Endothelial cell of umbilical vein (primary cell): ENCODE measurements around the gene OPRL1. TPM values are rescaled to one million over a fixed set of nuclear protein-coding genes. Genes with fewer than 3 reads are reported as not detected.

ENCODE experiments used
- BruUV-seq: library from RNA; stranded (reverse); fragments of 400-500 nt; replicated peaks from 2 replicates; lab custom pipeline; 2021; lab: Mats Ljungman, UMichigan
- CTCF ChIA-PET: fragments of 300-600, 350-600 bp; sonication (Branson Sonifier 250); formaldehyde crosslinking; loops from one replicate; lab custom pipeline; 2021; ENCODE audit warnings: antibody characterized with exemption, inconsistent platforms; lab: Charles Lee
- POLR2A ChIA-PET: fragments of 300-600, 350-600 bp; sonication (Branson Sonifier 250); formaldehyde crosslinking; loops from one replicate; lab custom pipeline; 2021; ENCODE audit warnings: antibody characterized with exemption, inconsistent platforms; lab: Charles Lee
- DNase-seq: peaks from one replicate; pipeline ENCODE4 v3.0.0-alpha.2; 2011; ENCODE audit warnings: low read depth, low spot score
- FAIRE-seq: peaks from 2 replicates; lab custom pipeline; 2011; peaks lifted over from hg19 to GRCh38; lab: Jason Lieb, UNC
- H2AFZ ChIP-seq: 2 replicates; pipeline ENCODE4 v1.6.0; 2012; ENCODE audit warnings: low read depth, low read length, control low read depth, inconsistent platforms
- H3K27ac ChIP-seq: 2 replicates; pipeline ENCODE4 v1.5.1; 2011; ENCODE audit warnings: low read depth, mild to moderate bottlenecking, control low read depth, low read length, moderate library complexity; ENCODE audit not compliant: insufficient read depth
- H3K27me3 ChIP-seq, 2 experiments: 2 replicates each; pipeline versions ENCODE4 v1.6.0 to v1.6.1; 2011; ENCODE audit warnings: low read length in 2 of 2, mixed read lengths in 1 of 2; ENCODE audit not compliant: control insufficient read depth in 2 of 2, insufficient read depth in 2 of 2
- H3K36me3 ChIP-seq, 2 experiments: 2 replicates in 1 of 2; 3 replicates in 1 of 2; pipeline ENCODE4 v1.5.1; 2011; ENCODE audit warnings: low read length in 2 of 2, mild to moderate bottlenecking in 1 of 2, moderate library complexity in 1 of 2; ENCODE audit not compliant: control insufficient read depth in 2 of 2, insufficient read depth in 2 of 2; ENCODE audit errors: extremely low read depth in 1 of 2
- H3K4me1 ChIP-seq: 3 replicates; pipeline ENCODE4 v1.5.1; 2011; ENCODE audit warnings: mild to moderate bottlenecking, low read length; ENCODE audit not compliant: control insufficient read depth, insufficient read depth; ENCODE audit errors: extremely low read depth
- H3K4me2 ChIP-seq: 2 replicates; pipeline ENCODE4 v1.6.1; 2011; ENCODE audit warnings: low read length, control low read depth, mixed read lengths; ENCODE audit not compliant: insufficient read depth
- H3K4me3 ChIP-seq, 3 experiments: fragments of 200-600 bp in 1 of 3; sonication (generic), shearing (Covaris generic) in 1 of 3; replicated peaks in 1 of 3; 2 replicates each; pipeline ENCODE4 v1.5.1; 2011 to 2016; ENCODE audit warnings: control low read depth in 3 of 3, low read length in 3 of 3, mild to moderate bottlenecking in 2 of 3, inconsistent platforms in 1 of 3, low read depth in 1 of 3, moderate library complexity in 1 of 3; ENCODE audit not compliant: insufficient read depth in 1 of 3
- H3K79me2 ChIP-seq: 2 replicates; pipeline ENCODE4 v1.6.0; 2012; ENCODE audit warnings: low read length, inconsistent platforms; ENCODE audit not compliant: control insufficient read depth, insufficient read depth
- H3K9ac ChIP-seq: replicated peaks from 2 replicates; pipeline ENCODE3; 2011; ENCODE audit warnings: low read length, control low read depth; ENCODE audit not compliant: insufficient read depth; ENCODE audit errors: extremely low read depth
- H3K9me1 ChIP-seq: replicated peaks from 3 replicates; pipeline ENCODE4 v1.6.0; 2011; ENCODE audit warnings: mild to moderate bottlenecking, low read length; ENCODE audit not compliant: control insufficient read depth, insufficient read depth; ENCODE audit errors: extremely low read depth
- H3K9me3 ChIP-seq: replicated peaks from 2 replicates; pipeline ENCODE4 v1.5.1; 2012; ENCODE audit warnings: low read length, inconsistent platforms; ENCODE audit not compliant: control insufficient read depth, insufficient read depth
- H4K20me1 ChIP-seq: replicated peaks from 2 replicates; pipeline ENCODE3; 2011; ENCODE audit warnings: mild to moderate bottlenecking, low read length; ENCODE audit not compliant: control insufficient read depth, insufficient read depth; ENCODE audit errors: extremely low read depth
- EZH2 ChIP-seq: IDR thresholded peaks from 2 replicates; pipeline ENCODE4 v1.6.1; 2012; ENCODE audit warnings: borderline replicate concordance, low read depth, mild to moderate bottlenecking, moderate library complexity, low read length, inconsistent platforms; ENCODE audit not compliant: severe bottlenecking
- FOS ChIP-seq: IDR thresholded peaks from 2 replicates; pipeline ENCODE4 v1.6.1; 2011; ENCODE audit warnings: mild to moderate bottlenecking, low read length, moderate library complexity, borderline replicate concordance; ENCODE audit not compliant: insufficient read depth
- GATA2 ChIP-seq: IDR thresholded peaks from 2 replicates; pipeline ENCODE4 v1.7.0; 2011; ENCODE audit warnings: low read depth, mild to moderate bottlenecking, moderate library complexity, mixed read lengths, low read length; ENCODE audit not compliant: insufficient read length, insufficient read depth
- JUN ChIP-seq: IDR thresholded peaks from 2 replicates; pipeline ENCODE4 v1.6.1; 2011; ENCODE audit warnings: borderline replicate concordance, low read depth; ENCODE audit not compliant: insufficient read length, insufficient read depth
- MYC ChIP-seq: IDR thresholded peaks from one replicate; pipeline ENCODE4 v1.6.1; 2011; ENCODE audit warnings: mild to moderate bottlenecking, low read depth, low read length
- POLR2A ChIP-seq: IDR thresholded peaks from 2 replicates; pipeline ENCODE4 v1.6.1; 2012; ENCODE audit warnings: low read depth, mild to moderate bottlenecking, control low read depth, low read length
- POLR2AphosphoS5 ChIP-seq: IDR thresholded peaks from 2 replicates; pipeline ENCODE4 v1.6.1; 2012; ENCODE audit warnings: low read depth, mild to moderate bottlenecking, control low read depth, low read length, moderate library complexity; ENCODE audit not compliant: insufficient read depth
- dilution Hi-C: fragments of 300-500 bp; cut with MboI; formaldehyde crosslinking; loops from one replicate; pipeline ENCODE4 v1.15.0; 2019; ENCODE audit warnings: low sequenced_read_pairs; ENCODE audit not compliant: extremely low pct_ligation_motif_present
- intact Hi-C: fragments of 100-400 bp; cut with micrococcal nuclease; formaldehyde crosslinking; loops from one replicate; pipeline ENCODE4 v1.10.0; 2022
- polyA plus RNA-seq, 4 experiments: library from polyadenylated mRNA; depleted of rRNA in 3 of 4; stranded (reverse) in 3 of 4; unstranded in 1 of 4; fragments of >200 nt; gene quantifications; 2 replicates each; pipeline versions ENCODE4 v1.2.1 to v1.2.3, GENCODE V29; 2011 to 2012; ENCODE audit warnings: missing spikeins in 1 of 4
- total RNA-seq: library from RNA; stranded (reverse); gene quantifications from 2 replicates; pipeline ENCODE4 v1.2.3, GENCODE V29; 2021
- TF ChIP-seq, protein P1 (sequence below): IDR thresholded peaks from 2 replicates; pipeline ENCODE4 v1.6.1; 2011; ENCODE audit not compliant: insufficient read depth, insufficient read length
- TF ChIP-seq, protein P2 (sequence below), 2 donors: IDR thresholded peaks; 1 replicate in 1 of 2; 2 replicates in 1 of 2; pipeline ENCODE4 v1.5.1; 2011; ENCODE audit warnings: low read length in 2 of 2, mild to moderate bottlenecking in 2 of 2, moderate library complexity in 2 of 2, control low read depth in 1 of 2, inconsistent platforms in 1 of 2, low read depth in 1 of 2; ENCODE audit not compliant: insufficient read depth in 1 of 2; ENCODE audit errors: extremely low read depth in 1 of 2

Gene OPRL1
- total and polyA plus RNA-seq, 2 donors (not counting 3 experiments of a cell fraction or from before 2014, with no cell fraction given) = 1.9 to 2.0 TPM

DNA sequence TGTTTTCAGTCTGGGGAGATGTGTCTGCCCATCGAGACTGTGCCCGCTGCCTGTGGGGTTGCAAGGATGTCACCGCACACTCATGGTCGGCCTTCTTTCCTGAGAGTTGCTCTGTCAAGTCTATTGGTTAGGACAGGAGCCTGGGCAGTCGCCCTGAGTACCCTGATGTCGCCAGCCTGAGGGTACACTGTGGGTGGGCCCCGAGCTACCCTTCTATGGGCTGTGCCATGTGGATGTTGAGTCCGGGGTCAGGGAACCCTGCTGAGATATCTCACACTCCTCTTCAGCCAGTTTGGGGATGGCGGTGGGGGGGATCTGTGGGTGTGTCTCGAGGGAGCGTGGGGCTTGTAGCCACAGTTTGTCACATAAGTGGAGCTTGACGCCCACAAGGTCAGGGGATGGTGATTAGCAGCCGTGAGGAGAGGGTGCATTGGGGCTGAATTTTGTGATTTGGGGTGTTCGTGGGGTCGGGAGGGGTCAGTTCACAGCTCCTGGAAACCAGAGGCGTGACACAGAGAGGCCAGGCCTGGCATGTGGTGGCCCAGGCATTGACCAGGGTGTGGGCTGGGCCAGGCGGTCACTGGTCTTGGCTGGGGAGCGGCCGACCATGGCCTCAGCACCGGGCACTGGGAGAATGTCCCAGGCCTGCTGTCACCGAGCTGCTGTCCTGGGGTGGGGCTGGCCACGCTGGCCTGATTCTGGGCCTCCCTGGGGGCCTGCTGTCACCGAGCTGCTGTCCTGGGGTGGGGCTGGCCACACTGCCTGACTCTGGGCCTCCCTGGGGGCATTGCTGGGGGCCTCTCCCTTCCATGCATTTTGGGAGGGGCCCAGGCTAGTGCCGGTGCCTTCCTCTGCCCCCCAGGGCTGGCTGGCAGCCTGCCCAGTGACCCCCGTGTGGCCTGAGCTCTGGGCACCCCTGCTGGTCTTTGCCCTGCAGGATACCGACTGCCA lies 29.1 kb downstream of the OPRL1 start:
- Histone ChIP-seq H3K9me3 (no peaks in the 10 kb centered on the region), H3K4me2 (no peak overlapping the region), H3K9me1 (no peaks in the 10 kb centered on the region), H3K9ac (no peak overlapping the region), H3K36me3 (no peaks in the 10 kb centered on the region), H3K4me3 (no peak overlapping the region), H3K4me1 (no peaks in the 10 kb centered on the region), H2AFZ (no peak overlapping the region), H4K20me1 (no peaks in the 10 kb centered on the region), H3K27me3 (no peaks in the 10 kb centered on the region), H3K79me2 (no peaks in the 10 kb centered on the region), H3K27ac (no peak overlapping the region)
- TF ChIP-seq MYC (no peak), FOS (no peak), JUN (no peak), POLR2A (no peak), GATA2 (no peak), POLR2AphosphoS5 (no peak), EZH2 (no peak)
- TF ChIP-seq, protein P1, sequence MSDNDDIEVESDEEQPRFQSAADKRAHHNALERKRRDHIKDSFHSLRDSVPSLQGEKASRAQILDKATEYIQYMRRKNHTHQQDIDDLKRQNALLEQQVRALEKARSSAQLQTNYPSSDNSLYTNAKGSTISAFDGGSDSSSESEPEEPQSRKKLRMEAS = no peak
- TF ChIP-seq, protein P2, sequence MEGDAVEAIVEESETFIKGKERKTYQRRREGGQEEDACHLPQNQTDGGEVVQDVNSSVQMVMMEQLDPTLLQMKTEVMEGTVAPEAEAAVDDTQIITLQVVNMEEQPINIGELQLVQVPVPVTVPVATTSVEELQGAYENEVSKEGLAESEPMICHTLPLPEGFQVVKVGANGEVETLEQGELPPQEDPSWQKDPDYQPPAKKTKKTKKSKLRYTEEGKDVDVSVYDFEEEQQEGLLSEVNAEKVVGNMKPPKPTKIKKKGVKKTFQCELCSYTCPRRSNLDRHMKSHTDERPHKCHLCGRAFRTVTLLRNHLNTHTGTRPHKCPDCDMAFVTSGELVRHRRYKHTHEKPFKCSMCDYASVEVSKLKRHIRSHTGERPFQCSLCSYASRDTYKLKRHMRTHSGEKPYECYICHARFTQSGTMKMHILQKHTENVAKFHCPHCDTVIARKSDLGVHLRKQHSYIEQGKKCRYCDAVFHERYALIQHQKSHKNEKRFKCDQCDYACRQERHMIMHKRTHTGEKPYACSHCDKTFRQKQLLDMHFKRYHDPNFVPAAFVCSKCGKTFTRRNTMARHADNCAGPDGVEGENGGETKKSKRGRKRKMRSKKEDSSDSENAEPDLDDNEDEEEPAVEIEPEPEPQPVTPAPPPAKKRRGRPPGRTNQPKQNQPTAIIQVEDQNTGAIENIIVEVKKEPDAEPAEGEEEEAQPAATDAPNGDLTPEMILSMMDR (IDR thresholded peaks at IDR 0.05; ENCODE audit: extremely low read depth in 1 of 2, insufficient read depth in 1 of 2, low read depth in 1 of 2, low read length in 2 of 2) = no peak
- POLR2A ChIA-PET = interaction anchor here (0.6 kb wide), 1 partner anchor 33 kb away, joined by 3 read pairs; no protein-coding TSS in a partner anchor
- BruUV-seq = no TSS peak
- DNase-seq = no peak
- no peak for FAIRE-seq
- intact Hi-C loops (no loop called here), dilution Hi-C loops (no loop called here)
- CTCF ChIA-PET = interaction anchor here (1.4 to 1.5 kb wide), 2 partner anchors 8 to 26 kb away, joined by 4 to 5 read pairs; no protein-coding TSS in a partner anchor
